Effector memory CD4-positive, alpha-beta T cell (primary cell): ENCODE results near the gene ROR2.

Experiments
- DNase-seq, 3 donors: peaks; one replicate each; pipeline ENCODE4 v3.0.0-alpha.2; 2020
- H3K27ac ChIP-seq: 2 replicates; pipeline ENCODE4 v1.7.0; 2013; ENCODE audit warnings: mild to moderate bottlenecking, low read length, moderate library complexity; ENCODE audit not compliant: insufficient read depth, poor library complexity, severe bottlenecking
- H3K27me3 ChIP-seq: replicated peaks from 2 replicates; pipeline ENCODE4 v1.7.0; 2013; ENCODE audit warnings: mild to moderate bottlenecking, low read length; ENCODE audit not compliant: insufficient read depth, control insufficient read depth, poor library complexity, severe bottlenecking
- H3K36me3 ChIP-seq: 2 replicates; pipeline ENCODE4 v1.7.0; 2013; ENCODE audit warnings: mild to moderate bottlenecking, low read length, moderate library complexity; ENCODE audit not compliant: control insufficient read depth, insufficient read depth
- H3K4me1 ChIP-seq: 2 replicates; pipeline ENCODE4 v1.7.0; 2013; ENCODE audit warnings: low read length, mild to moderate bottlenecking; ENCODE audit not compliant: control insufficient read depth, insufficient read depth, poor library complexity, severe bottlenecking
- H3K4me3 ChIP-seq: 2 replicates; pipeline ENCODE4 v1.7.0; 2013; ENCODE audit warnings: low read length, low read depth, mild to moderate bottlenecking; ENCODE audit not compliant: insufficient read depth, poor library complexity, severe bottlenecking
- H3K9me3 ChIP-seq: 2 replicates; pipeline ENCODE4 v1.7.0; 2013; ENCODE audit warnings: mild to moderate bottlenecking, low read length, moderate library complexity; ENCODE audit not compliant: control insufficient read depth

ROR2 gene

GRCh38 chr9:91718071-91718470 is 232.0 kb downstream of the ROR2 start:
- no peaks in the 10 kb centered on the region for H3K36me3 ChIP-seq
- H3K4me3 ChIP-seq = no peak overlapping the region
- H3K27me3 ChIP-seq = peaks cover 4% of the 10 kb centered on the region
- no peak overlapping the region for H3K27ac ChIP-seq
- H3K4me1 ChIP-seq = no peaks in the 10 kb centered on the region
- H3K9me3 ChIP-seq = no peaks in the 10 kb centered on the region
- no peak for DNase-seq

GRCh38 chr9:91716815-91717214 is 233.2 kb downstream of the ROR2 start:
- H3K4me3 ChIP-seq = no peak overlapping the region
- no peaks in the 10 kb centered on the region for H3K9me3 ChIP-seq
- H3K27me3 ChIP-seq = peaks cover 4% of the 10 kb centered on the region
- no peaks in the 10 kb centered on the region for H3K36me3 ChIP-seq
- DNase-seq = no peak
- no peak overlapping the region for H3K27ac ChIP-seq
- no peaks in the 10 kb centered on the region for H3K4me1 ChIP-seq

- no peaks in the 10 kb centered on the region for H3K36me3 ChIP-seq
- DNase-seq = no peak
- H3K4me3 ChIP-seq = no peak overlapping the region
- no peak overlapping the region for H3K27ac ChIP-seq
- H3K4me1 ChIP-seq = no peaks in the 10 kb centered on the region
- peaks cover 4% of the 10 kb centered on the region for H3K27me3 ChIP-seq
- H3K9me3 ChIP-seq = no peaks in the 10 kb centered on the region
These were observed 233.8 kb downstream of the ROR2 start for GRCh38 chr9:91716239-91716638.

- peaks cover 4% of the 10 kb centered on the region for H3K27me3 ChIP-seq
- no peak for DNase-seq
- no peak overlapping the region for H3K27ac ChIP-seq
- no peaks in the 10 kb centered on the region for H3K9me3 ChIP-seq
- H3K36me3 ChIP-seq = no peaks in the 10 kb centered on the region
- no peak overlapping the region for H3K4me3 ChIP-seq
- H3K4me1 ChIP-seq = no peaks in the 10 kb centered on the region
These were observed 235.0 kb downstream of the ROR2 start for GRCh38 chr9:91714874-91715615.

GRCh38 chr9:91714020-91714806 is 235.8 kb downstream of the ROR2 start:
- no peak overlapping the region for H3K27ac ChIP-seq
- peaks cover 4% of the 10 kb centered on the region for H3K27me3 ChIP-seq
- peak overlapping the region; percentile 9 for H3K4me3 ChIP-seq
- no peak for DNase-seq
- H3K4me1 ChIP-seq = no peaks in the 10 kb centered on the region
- no peaks in the 10 kb centered on the region for H3K36me3 ChIP-seq
- no peaks in the 10 kb centered on the region for H3K9me3 ChIP-seq

GRCh38 chr9:91712811-91713210 is 237.2 kb downstream of the ROR2 start:
- no peaks in the 10 kb centered on the region for H3K9me3 ChIP-seq
- no peaks in the 10 kb centered on the region for H3K36me3 ChIP-seq
- H3K27ac ChIP-seq = no peak overlapping the region
- no peak for DNase-seq
- H3K27me3 ChIP-seq = peaks cover 4% of the 10 kb centered on the region
- H3K4me1 ChIP-seq = no peaks in the 10 kb centered on the region
- H3K4me3 ChIP-seq = no peak overlapping the region

- Histone ChIP-seq H3K9me3 (no peaks in the 10 kb centered on the region), H3K36me3 (no peaks in the 10 kb centered on the region), H3K27ac (no peak overlapping the region), H3K4me3 (no peak overlapping the region), H3K27me3 (peaks cover 4% of the 10 kb centered on the region), H3K4me1 (no peaks in the 10 kb centered on the region)
- peak in 2 of 3 donors; percentile 9 to 36 for DNase-seq
These were observed 238.1 kb downstream of the ROR2 start for GRCh38 chr9:91711755-91712601.

GRCh38 chr9:91710158-91710557 is 239.9 kb downstream of the ROR2 start:
- no peak for DNase-seq
- Histone ChIP-seq H3K9me3 (peaks cover 9% of the 10 kb centered on the region), H3K27me3 (peaks cover 4% of the 10 kb centered on the region), H3K27ac (no peak overlapping the region), H3K4me3 (no peak overlapping the region), H3K4me1 (no peaks in the 10 kb centered on the region), H3K36me3 (no peaks in the 10 kb centered on the region)

- no peaks in the 10 kb centered on the region for H3K36me3 ChIP-seq
- H3K27me3 ChIP-seq = no peaks in the 10 kb centered on the region
- no peaks in the 10 kb centered on the region for H3K4me1 ChIP-seq
- DNase-seq = no peak
- H3K9me3 ChIP-seq = peaks cover 9% of the 10 kb centered on the region
- no peak overlapping the region for H3K4me3 ChIP-seq
- H3K27ac ChIP-seq = no peak overlapping the region
These were observed 244.6 kb downstream of the ROR2 start for GRCh38 chr9:91705386-91705785.
